Measurements from ENCODE around the gene F2RL1.

DNA sequence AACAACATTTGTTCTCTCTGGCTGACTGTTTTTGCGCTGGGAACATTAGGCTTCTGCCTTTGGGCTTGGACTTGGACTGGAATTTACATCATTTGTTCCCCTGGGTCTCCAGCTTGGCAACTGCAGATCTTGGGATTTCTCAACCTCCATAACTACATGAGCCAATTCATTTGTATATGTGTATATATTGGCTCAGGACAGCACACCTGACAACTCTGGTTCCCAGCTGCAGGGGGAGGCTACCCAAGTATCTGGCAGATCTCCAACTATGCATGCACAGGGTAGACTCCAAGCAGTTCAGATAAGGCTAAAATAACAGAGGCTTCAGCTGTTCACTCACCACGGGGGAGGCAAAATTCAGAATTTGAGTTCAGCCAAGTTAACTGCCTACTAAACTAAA lies 31.6 kb upstream of the F2RL1 start:
- TF ChIP-seq USF1 (IDR thresholded peaks at IDR 0.05) (no peak), CEBPB (IDR thresholded peaks at IDR 0.05) (no peak), YY1 (IDR thresholded peaks at IDR 0.05; ENCODE audit: low read depth) (no peak), TAF1 (IDR thresholded peaks at IDR 0.05; ENCODE audit: low read depth) (no peak), EP300 (IDR thresholded peaks at IDR 0.05; ENCODE audit: borderline replicate concordance) (no peak), NFIC (IDR thresholded peaks at IDR 0.05) (peak; percentile 39; the same call in 1 of the 2 replicates), EGR1 (IDR thresholded peaks at IDR 0.05) (no peak), CREB1 (IDR thresholded peaks at IDR 0.05; ENCODE audit: low read depth) (no peak), FOXM1 (IDR thresholded peaks at IDR 0.05; ENCODE audit: borderline replicate concordance, low read depth) (no peak)
